ENCODE data around the gene ATP11A. TPM values are rescaled to one million over a fixed set of nuclear protein-coding genes. Genes with fewer than 3 reads are reported as not detected.
A peak's percentile ranks its signal among the peaks of the same experiment; 100 is the strongest.
"Not testable (repeated sequence)": the region's sequence is repeated elsewhere in the genome, so short reads cannot be mapped to it uniquely, and the experiment has no call there.

ATP11A gene
- total RNA-seq, 1 donor from 2014 or later: 96.5 TPM

- intact Hi-C loops (cut with DNase I): loop anchor here (5.0 kb wide), 1 partner anchor 33 kb away; no protein-coding TSS in a partner anchor
- DNase-seq (ENCODE audit: low spot score): no peak
These were observed 90.2 kb downstream of the ATP11A start for GRCh38 chr13:112779856-112780604.

GRCh38 chr13:112781287-112781686 is 91.4 kb downstream of the ATP11A start:
- intact Hi-C loops (cut with DNase I): loop anchor here (5.0 kb wide), 1 partner anchor 34 kb away; no protein-coding TSS in a partner anchor
- no peak for DNase-seq (ENCODE audit: low spot score)

- intact Hi-C loops (cut with DNase I): loop anchor here (5.0 kb wide), 1 partner anchor 35 kb away; no protein-coding TSS in a partner anchor
- no peak for DNase-seq (ENCODE audit: low spot score)
These were observed 92.1 kb downstream of the ATP11A start for GRCh38 chr13:112781881-112782361.

- DNase-seq (ENCODE audit: low spot score): no peak
- intact Hi-C loops (cut with DNase I): loop anchor here (5.0 kb wide), 1 partner anchor 35 kb away; no protein-coding TSS in a partner anchor
These were observed 92.7 kb downstream of the ATP11A start for GRCh38 chr13:112782429-112783010.

- intact Hi-C loops (cut with DNase I): loop anchor here (5.0 kb wide), 1 partner anchor 36 kb away; no protein-coding TSS in a partner anchor
- DNase-seq (ENCODE audit: low spot score): no peak
These were observed 93.5 kb downstream of the ATP11A start for GRCh38 chr13:112783135-112783977.

- intact Hi-C loops (cut with DNase I): loop anchor here (5.0 kb wide), 1 partner anchor 37 kb away; no protein-coding TSS in a partner anchor
- no peak for DNase-seq (ENCODE audit: low spot score)
These were observed 94.1 kb downstream of the ATP11A start for GRCh38 chr13:112783978-112784371.

GRCh38 chr13:112784811-112785482 is 95.1 kb downstream of the ATP11A start:
- intact Hi-C loops (cut with DNase I): loop anchor here (5.0 kb wide), 1 partner anchor 38 kb away; no protein-coding TSS in a partner anchor
- DNase-seq (ENCODE audit: low spot score): no peak

- intact Hi-C loops (cut with DNase I): no loop called here
- DNase-seq (ENCODE audit: low spot score): no peak
These were observed 95.6 kb downstream of the ATP11A start for GRCh38 chr13:112785483-112785856.

- intact Hi-C loops (cut with DNase I): not testable (repeated sequence)
These were observed 97.0 kb downstream of the ATP11A start for GRCh38 chr13:112786810-112787209.

GRCh38 chr13:112790735-112791641 is 101.2 kb downstream of the ATP11A start:
- intact Hi-C loops (cut with DNase I): no loop called here
- no peak for DNase-seq (ENCODE audit: low spot score)

More at GRCh38 chr13:112786810-112787209, 97.0 kb downstream of the ATP11A start:
- peak; percentile 69 for DNase-seq (ENCODE audit: low spot score)

- intact Hi-C loops (cut with DNase I): no loop called here
- DNase-seq (ENCODE audit: low spot score): no peak
These were observed 102.0 kb downstream of the ATP11A start for GRCh38 chr13:112791663-112792440.

GRCh38 chr13:112792511-112792910 is 102.7 kb downstream of the ATP11A start:
- no peak for DNase-seq (ENCODE audit: low spot score)
- intact Hi-C loops (cut with DNase I): no loop called here

GRCh38 chr13:112793545-112794445 is 104.0 kb downstream of the ATP11A start:
- intact Hi-C loops (cut with DNase I): no loop called here
- DNase-seq (ENCODE audit: low spot score): no peak

GRCh38 chr13:112795277-112795676 is 105.4 kb downstream of the ATP11A start:
- intact Hi-C loops (cut with DNase I): no loop called here
- no peak for DNase-seq (ENCODE audit: low spot score)

- intact Hi-C loops (cut with DNase I): no loop called here
- no peak for DNase-seq (ENCODE audit: low spot score)
These were observed 106.5 kb downstream of the ATP11A start for GRCh38 chr13:112796190-112796915.

GRCh38 chr13:112799394-112799793 is 109.6 kb downstream of the ATP11A start:
- DNase-seq (ENCODE audit: low spot score): no peak
- intact Hi-C loops (cut with DNase I): no loop called here
